ENCODE measurements around the gene UBL7.
"Not testable (repeated sequence)": the region's sequence is repeated elsewhere in the genome, so short reads cannot be mapped to it uniquely, and the experiment has no call there.

UBL7 gene

GRCh38 chr15:74488776-74489175 is 27.8 kb upstream of the UBL7 start:
- Histone ChIP-seq H4K20me1 (ENCODE audit: insufficient read depth, low read length) (no peaks in the 10 kb centered on the region), H2AFZ (ENCODE audit: low read length) (no peak overlapping the region), H3K36me3 (ENCODE audit: insufficient read depth, low read length) (no peaks in the 10 kb centered on the region), H3K4me1 (ENCODE audit: insufficient read depth, low read length, severe bottlenecking) (peaks cover 12% of the 10 kb centered on the region), H3K27me3 (ENCODE audit: insufficient read depth, low read length) (no peaks in the 10 kb centered on the region), H3K79me2 (ENCODE audit: insufficient read depth, low read length) (no peaks in the 10 kb centered on the region), H3K9me3 (ENCODE audit: low read length) (no peaks in the 10 kb centered on the region), H3K27ac (ENCODE audit: low read depth, low read length, poor library complexity, severe bottlenecking) (no peak overlapping the region), H3K9ac (ENCODE audit: low read length) (no peak overlapping the region), H3F3A (ENCODE audit: insufficient read depth, low read length) (no peaks in the 10 kb centered on the region), H3K4me2 (ENCODE audit: low read length) (no peak overlapping the region), H3K4me3 (ENCODE audit: low read depth, low read length, poor library complexity, severe bottlenecking) (no peak overlapping the region), H3K9me2 (ENCODE audit: low read depth, low read length) (no peaks in the 10 kb centered on the region)
- TF ChIP-seq CTCF (IDR thresholded peaks at IDR 0.05; ENCODE audit: low read length) (no peak), EZH2 (IDR thresholded peaks at IDR 0.05; ENCODE audit: borderline replicate concordance, low read length) (no peak)

GRCh38 chr15:74482661-74483060 is 21.7 kb upstream of the UBL7 start:
- no peak overlapping the region for H3K4me3 ChIP-seq (ENCODE audit: low read depth, low read length, poor library complexity, severe bottlenecking)
- H3K9ac ChIP-seq (ENCODE audit: low read length) = no peak overlapping the region
- H3K27ac ChIP-seq (ENCODE audit: low read depth, low read length, poor library complexity, severe bottlenecking) = no peak overlapping the region
- no peak overlapping the region for H2AFZ ChIP-seq (ENCODE audit: low read length)
- no peaks in the 10 kb centered on the region for H3K9me2 ChIP-seq (ENCODE audit: low read depth, low read length)
- H3K79me2 ChIP-seq (ENCODE audit: insufficient read depth, low read length) = no peaks in the 10 kb centered on the region
- no peaks in the 10 kb centered on the region for H3K27me3 ChIP-seq (ENCODE audit: insufficient read depth, low read length)
- TF ChIP-seq EZH2 (IDR thresholded peaks at IDR 0.05; ENCODE audit: borderline replicate concordance, low read length) = no peak
- 0 out of 2 replicates have a peak, but pooled peaks have one; percentile 19 for TF ChIP-seq CTCF (IDR thresholded peaks at IDR 0.05; ENCODE audit: low read length)
- no peaks in the 10 kb centered on the region for H3K4me1 ChIP-seq (ENCODE audit: insufficient read depth, low read length, severe bottlenecking)
- no peaks in the 10 kb centered on the region for H3K9me3 ChIP-seq (ENCODE audit: low read length)
- no peaks in the 10 kb centered on the region for H3K36me3 ChIP-seq (ENCODE audit: insufficient read depth, low read length)
- H3K4me2 ChIP-seq (ENCODE audit: low read length) = no peak overlapping the region
- H4K20me1 ChIP-seq (ENCODE audit: insufficient read depth, low read length) = no peaks in the 10 kb centered on the region
- no peaks in the 10 kb centered on the region for H3F3A ChIP-seq (ENCODE audit: insufficient read depth, low read length)

- H3K4me2 ChIP-seq (ENCODE audit: low read length); H3K4me3 ChIP-seq (ENCODE audit: low read depth, low read length, poor library complexity, severe bottlenecking); H3K36me3 ChIP-seq (ENCODE audit: insufficient read depth, low read length); H3K9me2 ChIP-seq (ENCODE audit: low read depth, low read length); H3K79me2 ChIP-seq (ENCODE audit: insufficient read depth, low read length); H4K20me1 ChIP-seq (ENCODE audit: insufficient read depth, low read length); H3K9me3 ChIP-seq (ENCODE audit: low read length); H3K27ac ChIP-seq (ENCODE audit: low read depth, low read length, poor library complexity, severe bottlenecking); H3K4me1 ChIP-seq (ENCODE audit: insufficient read depth, low read length, severe bottlenecking); H3K9ac ChIP-seq (ENCODE audit: low read length); H3F3A ChIP-seq (ENCODE audit: insufficient read depth, low read length); H3K27me3 ChIP-seq (ENCODE audit: insufficient read depth, low read length); H2AFZ ChIP-seq (ENCODE audit: low read length): not testable (repeated sequence)
Observed at GRCh38 chr15:74480364-74480763, 19.4 kb upstream of the UBL7 start.

- H3K27me3 ChIP-seq (ENCODE audit: insufficient read depth, low read length); H2AFZ ChIP-seq (ENCODE audit: low read length); H3K9me3 ChIP-seq (ENCODE audit: low read length); H4K20me1 ChIP-seq (ENCODE audit: insufficient read depth, low read length); H3K9me2 ChIP-seq (ENCODE audit: low read depth, low read length); H3K4me1 ChIP-seq (ENCODE audit: insufficient read depth, low read length, severe bottlenecking); H3K4me3 ChIP-seq (ENCODE audit: low read depth, low read length, poor library complexity, severe bottlenecking); H3K9ac ChIP-seq (ENCODE audit: low read length); H3K79me2 ChIP-seq (ENCODE audit: insufficient read depth, low read length); H3K4me2 ChIP-seq (ENCODE audit: low read length); H3K27ac ChIP-seq (ENCODE audit: low read depth, low read length, poor library complexity, severe bottlenecking); H3F3A ChIP-seq (ENCODE audit: insufficient read depth, low read length): not testable (repeated sequence)
- peaks cover 27% of the 10 kb centered on the region for H3K36me3 ChIP-seq (ENCODE audit: insufficient read depth, low read length)
Observed at GRCh38 chr15:74471621-74472020, 10.7 kb upstream of the UBL7 start.

Data from OCI-LY1 (cell line).